H1 (cell line): ENCODE data around the gene LRRC55. TPM values are rescaled to one million over a fixed set of nuclear protein-coding genes. Genes with fewer than 3 reads are reported as not detected.

Source experiments
- CTCF ChIA-PET: fragments of 300-600 bp; sonication (Branson Sonifier 250); formaldehyde crosslinking; loops from one replicate; lab custom pipeline; 2021; ENCODE audit not compliant: partially characterized antibody; lab: Charles Lee
- POLR2A ChIA-PET: fragments of 300-600 bp; sonication (Branson Sonifier 250); formaldehyde crosslinking; loops from one replicate; lab custom pipeline; 2021; ENCODE audit warnings: inconsistent platforms; ENCODE audit not compliant: partially characterized antibody; lab: Charles Lee
- DNase-seq, 2 experiments: peaks; one replicate each; pipeline versions ENCODE4 v3.0.0 to v3.0.0-alpha.2; 2010 to 2022; ENCODE audit warnings: low spot score in 2 of 2, low read depth in 1 of 2, mixed read lengths in 1 of 2
- FAIRE-seq: peaks from 2 replicates; lab custom pipeline; 2011; peaks lifted over from hg19 to GRCh38; lab: Jason Lieb, UNC
- H2AFZ ChIP-seq: 2 replicates; pipeline ENCODE4 v1.8.1; 2012; ENCODE audit warnings: low read length, inconsistent platforms
- H2AK5ac ChIP-seq: 2 replicates; pipeline ENCODE4 v1.6.1; 2013; ENCODE audit warnings: low read depth, low read length
- H2BK120ac ChIP-seq: replicated peaks from 2 replicates; pipeline ENCODE3; 2013; ENCODE audit warnings: low read depth, low read length, inconsistent platforms
- H2BK12ac ChIP-seq: 2 replicates; pipeline ENCODE4 v1.6.1; 2013; ENCODE audit warnings: low read depth, low read length
- H2BK15ac ChIP-seq: 2 replicates; pipeline ENCODE4 v1.6.1; 2013; ENCODE audit warnings: low read length
- H2BK20ac ChIP-seq: 2 replicates; pipeline ENCODE4 v1.6.1; 2013; ENCODE audit warnings: low read length
- H2BK5ac ChIP-seq: 2 replicates; pipeline ENCODE4 v1.6.1; 2013; ENCODE audit warnings: low read depth, low read length
- H3K14ac ChIP-seq: 2 replicates; pipeline ENCODE4 v1.6.1; 2013; ENCODE audit warnings: inconsistent platforms; ENCODE audit not compliant: insufficient read length
- H3K18ac ChIP-seq: 2 replicates; pipeline ENCODE4 v1.6.1; 2013; ENCODE audit warnings: low read length; ENCODE audit errors: extremely low read depth
- H3K23ac ChIP-seq: 2 replicates; pipeline ENCODE4 v1.6.1; 2013; ENCODE audit warnings: inconsistent platforms; ENCODE audit not compliant: insufficient read length
- H3K23me2 ChIP-seq: 2 replicates; pipeline ENCODE4 v1.6.1; 2013; ENCODE audit warnings: low read depth, low read length
- H3K27ac ChIP-seq: 2 replicates; pipeline ENCODE4 v1.6.1; 2011; ENCODE audit warnings: low read depth, low read length, inconsistent platforms
- H3K27me3 ChIP-seq, 4 experiments: replicated peaks in 1 of 4; 1 replicate in 1 of 4; 2 replicates in 3 of 4; pipeline versions ENCODE4 v1.6.1 to v1.8.1; 2011 to 2013; ENCODE audit warnings: low read length in 3 of 4, mild to moderate bottlenecking in 3 of 4, inconsistent platforms in 2 of 4, mixed read lengths in 2 of 4, moderate library complexity in 1 of 4; ENCODE audit not compliant: control insufficient read depth in 3 of 4, insufficient read depth in 3 of 4; ENCODE audit errors: extremely low read depth in 1 of 4
- H3K36me3 ChIP-seq, 4 experiments: 2 replicates each; pipeline versions ENCODE4 v1.6.1 to v1.8.1; 2011 to 2013; ENCODE audit warnings: mild to moderate bottlenecking in 4 of 4, low read length in 3 of 4, moderate library complexity in 2 of 4, control low read depth in 1 of 4, inconsistent platforms in 1 of 4; ENCODE audit not compliant: insufficient read depth in 4 of 4, control insufficient read depth in 2 of 4
- H3K4ac ChIP-seq: replicated peaks from 2 replicates; pipeline ENCODE3; 2013; ENCODE audit warnings: low read length, low read depth, mixed read lengths, inconsistent platforms; ENCODE audit not compliant: insufficient read length
- H3K4me1 ChIP-seq, 4 experiments: replicated peaks in 1 of 4; 1 replicate in 1 of 4; 2 replicates in 3 of 4; pipeline versions ENCODE4 v1.6.1 to v1.8.1; 2011 to 2013; ENCODE audit warnings: low read length in 3 of 4, inconsistent platforms in 2 of 4, mixed read lengths in 1 of 4; ENCODE audit not compliant: insufficient read depth in 4 of 4, control insufficient read depth in 3 of 4
- H3K4me2 ChIP-seq, 2 experiments: 2 replicates each; pipeline versions ENCODE4 v1.6.1 to v1.8.1; 2011 to 2013; ENCODE audit warnings: low read depth in 2 of 2, low read length in 2 of 2, control low read depth in 1 of 2, inconsistent platforms in 1 of 2, mild to moderate bottlenecking in 1 of 2; ENCODE audit not compliant: insufficient read depth in 1 of 2
- H3K4me3 ChIP-seq, 4 experiments: fragments of 200-600, 300-600 bp in 1 of 4; sonication (generic), shearing (Covaris generic), sonication (Bioruptor Twin) in 1 of 4; 2 replicates each; pipeline versions ENCODE4 v1.5.1 to v1.8.1; 2011 to 2016; ENCODE audit warnings: low read length in 4 of 4, low read depth in 3 of 4, control low read depth in 2 of 4, inconsistent platforms in 2 of 4, mild to moderate bottlenecking in 2 of 4, mixed read lengths in 1 of 4, moderate library complexity in 1 of 4; ENCODE audit not compliant: insufficient read depth in 2 of 4; ENCODE audit errors: extremely low read depth in 1 of 4
- H3K56ac ChIP-seq: replicated peaks from 2 replicates; pipeline ENCODE3; 2013; ENCODE audit warnings: low read depth, mild to moderate bottlenecking, mixed read lengths, low read length, inconsistent platforms; ENCODE audit not compliant: insufficient read length
- H3K79me1 ChIP-seq: 2 replicates; pipeline ENCODE4 v1.6.1; 2013; ENCODE audit warnings: low read depth, low read length, control low read depth
- H3K79me2 ChIP-seq, 2 experiments: 2 replicates each; pipeline versions ENCODE4 v1.6.1 to v1.8.1; 2012 to 2013; ENCODE audit warnings: low read length in 2 of 2, mild to moderate bottlenecking in 2 of 2, inconsistent platforms in 1 of 2; ENCODE audit not compliant: insufficient read depth in 2 of 2, control insufficient read depth in 1 of 2
- H3K9ac ChIP-seq, 4 experiments: replicated peaks in 1 of 4; 1 replicate in 1 of 4; 2 replicates in 3 of 4; pipeline versions ENCODE4 v1.6.1 to v1.8.1; 2011 to 2013; ENCODE audit warnings: low read depth in 3 of 4, low read length in 3 of 4, control low read depth in 2 of 4, mild to moderate bottlenecking in 2 of 4, moderate library complexity in 2 of 4, inconsistent platforms in 1 of 4; ENCODE audit errors: extremely low read depth in 1 of 4
- H3K9me3 ChIP-seq, 2 experiments: 2 replicates each; pipeline versions ENCODE4 v1.6.1 to v1.8.1; 2012 to 2013; ENCODE audit warnings: mild to moderate bottlenecking in 2 of 2, moderate library complexity in 2 of 2, control low read depth in 1 of 2, inconsistent platforms in 1 of 2, low read depth in 1 of 2, low read length in 1 of 2, mixed read lengths in 1 of 2; ENCODE audit not compliant: insufficient read depth in 2 of 2
- H4K20me1 ChIP-seq, 2 experiments: replicated peaks in 1 of 2; 2 replicates each; pipeline versions ENCODE3 to v1.8.1; 2011 to 2013; ENCODE audit warnings: inconsistent platforms in 2 of 2, low read length in 2 of 2, mild to moderate bottlenecking in 1 of 2; ENCODE audit not compliant: insufficient read depth in 2 of 2, control insufficient read depth in 1 of 2
- H4K5ac ChIP-seq: 2 replicates; pipeline ENCODE4 v1.6.1; 2013; ENCODE audit warnings: low read length, low read depth, mixed read lengths, inconsistent platforms; ENCODE audit not compliant: insufficient read length
- H4K8ac ChIP-seq: 2 replicates; pipeline ENCODE4 v1.8.0; 2013; ENCODE audit warnings: mild to moderate bottlenecking, moderate library complexity, low read length, inconsistent platforms; ENCODE audit not compliant: insufficient read depth; ENCODE audit errors: extremely low read depth
- H4K91ac ChIP-seq: replicated peaks from 2 replicates; pipeline ENCODE3; 2013; ENCODE audit warnings: low read length, mixed read lengths, inconsistent platforms; ENCODE audit not compliant: insufficient read length
- BACH1 ChIP-seq: IDR thresholded peaks from 2 replicates; pipeline ENCODE4 v1.6.1; 2012; ENCODE audit warnings: low read length, improper control_type of control experiment
- CBX8 ChIP-seq: fragments of 300-800, 300-1000 bp; sonication (generic); IDR thresholded peaks from 2 replicates; pipeline ENCODE4 v1.7.1; 2016; ENCODE audit warnings: low read depth, low read length, borderline replicate concordance
- CHD1 ChIP-seq: IDR thresholded peaks from 2 replicates; pipeline ENCODE4 v1.6.1; 2012; ENCODE audit warnings: low read depth, low read length, improper control_type of control experiment
- CREB1 ChIP-seq: IDR thresholded peaks from 2 replicates; pipeline ENCODE4 v1.6.1; 2012; ENCODE audit warnings: inconsistent platforms
- EZH2 ChIP-seq: fragments of 200-600 bp; sonication (generic); IDR thresholded peaks from 2 replicates; pipeline ENCODE4 v1.7.1; 2012; ENCODE audit warnings: low read depth, mild to moderate bottlenecking, moderate library complexity, low read length, inconsistent platforms; ENCODE audit not compliant: severe bottlenecking
- GTF2F1 ChIP-seq: IDR thresholded peaks from 2 replicates; pipeline ENCODE4 v1.6.1; 2012; ENCODE audit warnings: low read depth, low read length, improper control_type of control experiment, borderline replicate concordance
- HDAC6 ChIP-seq: IDR thresholded peaks from one replicate; pipeline ENCODE4 v1.7.1; 2012; ENCODE audit warnings: low read depth, mild to moderate bottlenecking, inconsistent platforms, low read length, moderate library complexity
- JUND ChIP-seq: IDR thresholded peaks from 2 replicates; pipeline ENCODE4 v1.6.1; 2011; ENCODE audit warnings: mild to moderate bottlenecking, improper control_type of control experiment, low read length
- KDM5A ChIP-seq: fragments of 200-600 bp; IDR thresholded peaks from 2 replicates; pipeline ENCODE4 v1.7.1; 2012; ENCODE audit warnings: mild to moderate bottlenecking, low read length, inconsistent platforms, mixed read lengths
- RNF2 ChIP-seq: fragments of 200-900, 300-1000 bp; sonication (generic); IDR thresholded peaks from 2 replicates; pipeline ENCODE4 v1.7.1; 2016; ENCODE audit warnings: borderline replicate concordance, low read depth, mild to moderate bottlenecking, antibody characterized with exemption, low read length; ENCODE audit not compliant: poor library complexity, severe bottlenecking; ENCODE audit errors: missing control alignments
- SUZ12 ChIP-seq: fragments of 200-600 bp; sonication (generic); IDR thresholded peaks from 2 replicates; pipeline ENCODE4 v1.6.1; 2012; ENCODE audit warnings: mild to moderate bottlenecking, inconsistent platforms, low read length, moderate library complexity, mixed read lengths
- TAF7 ChIP-seq: optimal IDR thresholded peaks from 2 replicates; pipeline ENCODE3; 2011; ENCODE audit warnings: low read depth, mild to moderate bottlenecking, inconsistent platforms, low read length, moderate library complexity, borderline replicate concordance
- WGBS, 2 experiments: shearing (Covaris generic) in 1 of 2; methylation state at CpG; one replicate each; pipeline versions ENCODE4 v1.1.6 to v1.1.7; 2013 to 2015; ENCODE audit warnings: low lambda C conversion rate in 2 of 2, mixed read lengths in 2 of 2, inconsistent platforms in 1 of 2, low coverage in 1 of 2, missing lambda C conversion rate in 1 of 2; ENCODE audit not compliant: insufficient replicate concordance in 2 of 2, insufficient coverage in 1 of 2, insufficient read length in 1 of 2; ENCODE audit errors: extremely low coverage in 1 of 2, missing lambda C conversion rate in 1 of 2; 5-methylcytosine and 5-hydroxymethylcytosine counted together
- polyA plus RNA-seq, 7 experiments: library from polyadenylated mRNA; depleted of rRNA in 3 of 7; stranded (reverse) in 5 of 7; unstranded in 2 of 7; fragments of >200 nt in 5 of 7; fragments of 200-250 nt in 2 of 7; gene quantifications; 1 replicate in 5 of 7; 2 replicates in 1 of 7; 4 replicates in 1 of 7; pipeline versions ENCODE4 v1.2.1 to v1.2.3, GENCODE V29; 2011 to 2013; ENCODE audit warnings: missing spikeins in 2 of 7, mixed read lengths in 2 of 7
- total RNA-seq: library from RNA; stranded (reverse); fragmentation: NEBNext Ultra II Directional; extraction: Animal tissue kit (Norgen Biotek cat#: 25700); gene quantifications from 2 replicates; pipeline ENCODE4 v1.2.1, GENCODE V29; 2021
- TF ChIP-seq, protein P1 (sequence below): IDR thresholded peaks from 2 replicates; pipeline ENCODE4 v1.6.1; 2011; ENCODE audit warnings: low read depth, mild to moderate bottlenecking, low read length; ENCODE audit not compliant: insufficient read depth
- TF ChIP-seq, protein P2 (sequence below): IDR thresholded peaks from 2 replicates; pipeline ENCODE4 v1.6.1; 2012; ENCODE audit warnings: inconsistent platforms

Gene LRRC55
- total and polyA plus RNA-seq, 2 of the 8 experiments (the other 6 are each of a cell fraction or from before 2014, with no cell fraction given): 0.62 to 1.1 TPM

DNA sequence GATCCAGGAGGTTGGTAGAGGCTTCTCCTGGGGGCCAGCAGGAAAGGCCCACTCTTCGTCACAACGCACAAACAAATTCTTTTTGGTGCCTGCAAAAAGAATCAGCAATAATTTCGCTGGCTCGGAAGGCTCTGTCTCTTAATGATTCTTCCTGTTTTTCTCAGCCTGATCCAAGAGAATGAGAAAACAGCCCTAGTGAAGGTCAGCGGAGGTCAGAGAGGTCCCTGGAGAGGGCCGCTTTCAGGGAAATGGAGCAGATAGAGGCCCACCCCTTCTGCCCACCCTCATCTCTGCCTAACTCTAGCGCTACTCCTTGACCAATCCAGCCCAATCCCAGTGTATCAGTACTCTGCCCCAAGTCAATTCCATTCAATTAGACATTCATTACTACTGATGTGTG is 19.2 kb downstream of the LRRC55 start:
- ChIA-PET CTCF (no interaction called here), POLR2A (no interaction called here)
- Histone ChIP-seq H2BK12ac (no peak overlapping the region), H2BK120ac (no peak overlapping the region), H3K56ac (no peak overlapping the region), H3K36me3 (no peaks in the 10 kb centered on the region; a peak in 1 of 8 replicates), H2AFZ (no peak overlapping the region), H4K20me1 (no peaks in the 10 kb centered on the region), H3K4me2 (no peak overlapping the region), H4K5ac (no peak overlapping the region), H3K27ac (no peak overlapping the region), H3K18ac (no peak overlapping the region), H3K23me2 (no peaks in the 10 kb centered on the region; the same call in 1 of the 2 replicates), H2BK20ac (no peak overlapping the region), H3K4ac (no peak overlapping the region), H4K8ac (no peak overlapping the region), H3K14ac (no peak overlapping the region), H3K4me1 (peaks cover 3 to 15% (median 11%) of the 10 kb centered on the region in 4 experiments; a peak in 5 of 7 replicates), H2AK5ac (no peak overlapping the region), H3K79me2 (no peaks in the 10 kb centered on the region), H3K9me3 (no peaks in the 10 kb centered on the region), H2BK5ac (no peak overlapping the region), H3K79me1 (no peaks in the 10 kb centered on the region), H3K9ac (no peak overlapping the region), H4K91ac (no peak overlapping the region), H3K23ac (no peak overlapping the region), H3K4me3 (no peak overlapping the region), H3K27me3 (no peaks in the 10 kb centered on the region), H2BK15ac (no peak overlapping the region)
- FAIRE-seq: no peak
- 88% methylated on average over 7 of the region's 7 CpGs; no CpG with 5 or more reads in 1 of the 2 experiments for WGBS, 2 experiments
- no peak for DNase-seq
- TF ChIP-seq, protein P1, sequence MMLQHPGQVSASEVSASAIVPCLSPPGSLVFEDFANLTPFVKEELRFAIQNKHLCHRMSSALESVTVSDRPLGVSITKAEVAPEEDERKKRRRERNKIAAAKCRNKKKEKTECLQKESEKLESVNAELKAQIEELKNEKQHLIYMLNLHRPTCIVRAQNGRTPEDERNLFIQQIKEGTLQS: no peak
- TF ChIP-seq RNF2: no peak
- TF ChIP-seq CHD1: no peak
- no peak for TF ChIP-seq CBX8
- no peak for TF ChIP-seq KDM5A
- no peak for TF ChIP-seq TAF7
- no peak for TF ChIP-seq JUND
- TF ChIP-seq SUZ12: no peak
- no peak for TF ChIP-seq CREB1
- TF ChIP-seq GTF2F1: no peak
- no peak for TF ChIP-seq HDAC6
- TF ChIP-seq EZH2: no peak
- TF ChIP-seq BACH1: no peak
- TF ChIP-seq, protein P2, sequence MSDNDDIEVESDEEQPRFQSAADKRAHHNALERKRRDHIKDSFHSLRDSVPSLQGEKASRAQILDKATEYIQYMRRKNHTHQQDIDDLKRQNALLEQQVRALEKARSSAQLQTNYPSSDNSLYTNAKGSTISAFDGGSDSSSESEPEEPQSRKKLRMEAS: no peak
